ENCODE measurements around the gene ZBTB4. TPM values are rescaled to one million over a fixed set of nuclear protein-coding genes. Genes with fewer than 3 reads are reported as not detected.
A peak's percentile ranks its signal among the peaks of the same experiment; 100 is the strongest.

Gene ZBTB4
- total RNA-seq, 1 experiment from 2014 or later, result 17.7 TPM

GRCh38 chr17:7441266-7441665 lies 38.2 kb downstream of the ZBTB4 start:
- intact Hi-C loops (cut with micrococcal nuclease; ENCODE audit: unreplicated experiment), result no loop called here
- Histone ChIP-seq H3K4me3 (ENCODE audit: low read depth, low read length, poor library complexity, severe bottlenecking) (peak overlapping the region; percentile 90), H3K36me3 (ENCODE audit: insufficient read depth, low read length, poor library complexity, severe bottlenecking) (no peaks in the 10 kb centered on the region), H3K27me3 (replicated peaks; ENCODE audit: insufficient read depth, low read depth, low read length, poor library complexity) (no peaks in the 10 kb centered on the region), H3K27ac (ENCODE audit: low read depth, low read length, poor library complexity, severe bottlenecking) (peak overlapping the region; percentile 97), H3K9me3 (ENCODE audit: low read depth, low read length, poor library complexity, severe bottlenecking) (no peaks in the 10 kb centered on the region), H3K4me1 (ENCODE audit: insufficient read depth, low read length, poor library complexity, severe bottlenecking) (peaks cover 50% of the 10 kb centered on the region)
- ChIA-PET CTCF (interaction anchor here (0.6 to 1.9 kb wide), 6 partner anchors 19 to 600 kb away, joined by 3 to 12 read pairs (median 6); partner anchors contain the start of gene ZBTB4), POLR2A (ENCODE audit: low non-redundant PET) (interaction anchor here (0.6 kb wide), 3 partner anchors 44 to 245 kb away, joined by 3 to 4 read pairs (median 4); no protein-coding TSS in a partner anchor)
- DNase-seq (ENCODE audit: low spot score), result peak; percentile 54
- no peak for TF ChIP-seq EZH2 (IDR thresholded peaks at IDR 0.05; ENCODE audit: borderline replicate concordance, low read depth, low read length, poor library complexity, severe bottlenecking)
- TF ChIP-seq CTCF (conservative IDR thresholded peaks at IDR 0.05; ENCODE audit: low read depth, low read length), result 0 out of 2 replicates have a peak, but pooled peaks have one; percentile 3
- no TSS peak for BruUV-seq (replicated peaks)

- TF ChIP-seq CTCF (conservative IDR thresholded peaks at IDR 0.05; ENCODE audit: low read depth, low read length) (0 out of 2 replicates have a peak, but pooled peaks have one; percentile 16), EZH2 (IDR thresholded peaks at IDR 0.05; ENCODE audit: borderline replicate concordance, low read depth, low read length, poor library complexity, severe bottlenecking) (no peak)
- BruUV-seq (replicated peaks), result no TSS peak
- CTCF ChIA-PET, result interaction anchor here (0.6 to 1.9 kb wide), 6 partner anchors 20 to 601 kb away, joined by 3 to 12 read pairs (median 6); partner anchors contain the start of gene ZBTB4
- H3K4me1 ChIP-seq (ENCODE audit: insufficient read depth, low read length, poor library complexity, severe bottlenecking), result peaks cover 53% of the 10 kb centered on the region
- POLR2A ChIA-PET (ENCODE audit: low non-redundant PET), result interaction anchor here (0.6 kb wide), 3 partner anchors 44 to 245 kb away, joined by 3 to 4 read pairs (median 4); no protein-coding TSS in a partner anchor
- no peaks in the 10 kb centered on the region for H3K9me3 ChIP-seq (ENCODE audit: low read depth, low read length, poor library complexity, severe bottlenecking)
- H3K27me3 ChIP-seq (replicated peaks; ENCODE audit: insufficient read depth, low read depth, low read length, poor library complexity), result no peaks in the 10 kb centered on the region
- no peaks in the 10 kb centered on the region for H3K36me3 ChIP-seq (ENCODE audit: insufficient read depth, low read length, poor library complexity, severe bottlenecking)
- DNase-seq (ENCODE audit: low spot score), result peak; percentile 83
- peak overlapping the region; percentile 97 for H3K27ac ChIP-seq (ENCODE audit: low read depth, low read length, poor library complexity, severe bottlenecking)
- H3K4me3 ChIP-seq (ENCODE audit: low read depth, low read length, poor library complexity, severe bottlenecking), result peak overlapping the region; percentile 90
- intact Hi-C loops (cut with micrococcal nuclease; ENCODE audit: unreplicated experiment), result loop anchor here (1.0 kb wide), 1 partner anchor 43 kb away; the partner anchor contains the start of gene POLR2A
Measured at GRCh38 chr17:7440834-7441195, 38.6 kb downstream of the ZBTB4 start.

- DNase-seq (ENCODE audit: low spot score), result peak; percentile 84
- Histone ChIP-seq H3K27ac (ENCODE audit: low read depth, low read length, poor library complexity, severe bottlenecking) (peak overlapping the region; percentile 97), H3K27me3 (replicated peaks; ENCODE audit: insufficient read depth, low read depth, low read length, poor library complexity) (no peaks in the 10 kb centered on the region), H3K4me1 (ENCODE audit: insufficient read depth, low read length, poor library complexity, severe bottlenecking) (peaks cover 55% of the 10 kb centered on the region), H3K36me3 (ENCODE audit: insufficient read depth, low read length, poor library complexity, severe bottlenecking) (no peaks in the 10 kb centered on the region), H3K4me3 (ENCODE audit: low read depth, low read length, poor library complexity, severe bottlenecking) (peak overlapping the region; percentile 90), H3K9me3 (ENCODE audit: low read depth, low read length, poor library complexity, severe bottlenecking) (no peaks in the 10 kb centered on the region)
- CTCF ChIA-PET, result interaction anchor here (0.7 to 1.9 kb wide), 2 partner anchors 120 kb away, joined by 3 to 7 read pairs; no protein-coding TSS in a partner anchor
- POLR2A ChIA-PET (ENCODE audit: low non-redundant PET), result interaction anchor here (0.6 kb wide), 2 partner anchors 14 to 246 kb away, joined by 3 to 13 read pairs; no protein-coding TSS in a partner anchor
- TSS peak; percentile 53 for BruUV-seq (replicated peaks)
- no peak for TF ChIP-seq EZH2 (IDR thresholded peaks at IDR 0.05; ENCODE audit: borderline replicate concordance, low read depth, low read length, poor library complexity, severe bottlenecking)
- TF ChIP-seq CTCF (conservative IDR thresholded peaks at IDR 0.05; ENCODE audit: low read depth, low read length), result no peak
- intact Hi-C loops (cut with micrococcal nuclease; ENCODE audit: unreplicated experiment), result loop anchor here (1.0 kb wide), 1 partner anchor 44 kb away; the partner anchor contains the start of gene POLR2A
Measured at GRCh38 chr17:7440113-7440833, 39.2 kb downstream of the ZBTB4 start.

All from A673 (cell line).